Measurements from ENCODE around the gene CD52. TPM values are rescaled to one million over a fixed set of nuclear protein-coding genes. Genes with fewer than 3 reads are reported as not detected.
"Not testable (repeated sequence)": the region's sequence is repeated elsewhere in the genome, so short reads cannot be mapped to it uniquely, and the experiment has no call there.

Gene CD52
- polyA plus RNA-seq, 1 donor (not counting 4 experiments of a cell fraction or from before 2014, with no cell fraction given): 0.22 TPM

DNA sequence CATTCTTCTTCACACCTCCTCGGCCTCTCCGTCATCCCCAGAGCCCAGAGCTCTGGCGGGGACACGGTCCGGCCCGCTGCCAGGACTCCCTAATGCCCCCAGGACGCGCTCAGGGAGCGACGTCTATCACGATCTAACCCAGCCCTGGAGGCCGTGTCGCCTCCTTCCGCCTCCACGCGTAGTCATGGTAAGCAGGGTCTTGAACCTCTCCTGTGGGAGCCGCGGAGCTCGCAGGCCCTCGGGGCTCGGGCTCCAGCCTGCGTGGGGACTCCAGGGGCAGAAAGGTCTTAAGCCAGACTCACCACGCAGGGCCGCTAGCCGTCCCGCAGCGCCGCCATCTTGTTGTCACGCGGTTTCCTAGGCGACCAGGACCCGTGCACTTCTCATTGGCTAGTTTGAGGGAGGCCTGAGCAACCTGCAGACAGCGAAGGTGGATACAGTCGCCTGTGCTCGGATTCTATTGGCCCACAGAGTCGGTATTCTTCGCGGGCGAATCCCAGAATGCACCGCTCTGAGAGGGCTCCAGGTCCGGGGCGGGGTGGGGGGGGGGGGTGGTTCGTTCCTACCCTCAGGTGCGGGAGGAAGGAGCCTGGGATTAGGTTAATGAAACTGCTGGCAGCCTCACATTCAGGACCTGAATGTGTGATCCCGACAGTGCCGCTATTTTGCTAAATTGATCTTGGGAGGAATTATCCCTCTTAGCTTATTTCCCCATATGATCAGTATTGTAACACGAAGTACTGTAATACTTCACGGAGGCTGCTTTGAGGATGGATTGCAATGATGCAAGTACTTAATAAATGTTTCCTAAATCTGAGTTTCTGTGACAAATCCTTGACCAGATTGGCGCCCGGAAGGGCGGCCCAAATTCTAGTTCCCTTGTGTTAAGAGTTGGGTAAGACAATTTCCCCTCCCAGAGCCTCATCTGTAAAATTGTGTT is 11.2 kb upstream of the CD52 start, which contains the start of gene UBXN11:
TSS of gene UBXN11 (minus strand) at position 347 of the 940 bp plus-strand sequence. CDS start 3,753 bp downstream, outside the sequence.
- no peaks in the 10 kb centered on the region for H3K9me3 ChIP-seq (ENCODE audit: control insufficient read depth, low read depth, low read length)
- dilution Hi-C loops (cut with MboI; ENCODE audit: extremely low pct_ligation_motif_present, low sequenced_read_pairs): no loop called here
- DNase-seq (ENCODE audit: low read depth, low spot score): peak; percentile 76
- H3K4me3 ChIP-seq (ENCODE audit: control insufficient read depth in 2 of 3, extremely low read depth in 1 of 3, insufficient read depth in 2 of 3, low read depth in 1 of 3, low read length in 3 of 3): peak within 1 kb of the TSS; percentile 80 to 99 (median 97)
- H3K9me1 ChIP-seq (ENCODE audit: control insufficient read depth, extremely low read depth, insufficient read depth, low read length): no peaks in the 10 kb centered on the region
- H3K27ac ChIP-seq (ENCODE audit: control insufficient read depth, insufficient read depth, low read length): peak within 1 kb of the TSS; percentile 85
- H3K4me2 ChIP-seq (ENCODE audit: control insufficient read depth, extremely low read depth, insufficient read depth, low read depth, low read length): peak within 1 kb of the TSS; percentile 92
- H4K20me1 ChIP-seq (ENCODE audit: control insufficient read depth, extremely low read depth, insufficient read depth, low read length): no peaks in the 10 kb centered on the region
- H2AFZ ChIP-seq (ENCODE audit: control insufficient read depth, low read length): peak within 1 kb of the TSS; percentile 99
- peak within 1 kb of the TSS; percentile 90 for H3K9ac ChIP-seq (ENCODE audit: control insufficient read depth, extremely low read depth, insufficient read depth, low read length)
- peaks cover 3% of the 10 kb centered on the region for H3K79me2 ChIP-seq (ENCODE audit: control insufficient read depth, insufficient read depth, low read length)
- no peak for TF ChIP-seq EZH2 (IDR thresholded peaks at IDR 0.05; ENCODE audit: low read length)
- TF ChIP-seq, protein P1, sequence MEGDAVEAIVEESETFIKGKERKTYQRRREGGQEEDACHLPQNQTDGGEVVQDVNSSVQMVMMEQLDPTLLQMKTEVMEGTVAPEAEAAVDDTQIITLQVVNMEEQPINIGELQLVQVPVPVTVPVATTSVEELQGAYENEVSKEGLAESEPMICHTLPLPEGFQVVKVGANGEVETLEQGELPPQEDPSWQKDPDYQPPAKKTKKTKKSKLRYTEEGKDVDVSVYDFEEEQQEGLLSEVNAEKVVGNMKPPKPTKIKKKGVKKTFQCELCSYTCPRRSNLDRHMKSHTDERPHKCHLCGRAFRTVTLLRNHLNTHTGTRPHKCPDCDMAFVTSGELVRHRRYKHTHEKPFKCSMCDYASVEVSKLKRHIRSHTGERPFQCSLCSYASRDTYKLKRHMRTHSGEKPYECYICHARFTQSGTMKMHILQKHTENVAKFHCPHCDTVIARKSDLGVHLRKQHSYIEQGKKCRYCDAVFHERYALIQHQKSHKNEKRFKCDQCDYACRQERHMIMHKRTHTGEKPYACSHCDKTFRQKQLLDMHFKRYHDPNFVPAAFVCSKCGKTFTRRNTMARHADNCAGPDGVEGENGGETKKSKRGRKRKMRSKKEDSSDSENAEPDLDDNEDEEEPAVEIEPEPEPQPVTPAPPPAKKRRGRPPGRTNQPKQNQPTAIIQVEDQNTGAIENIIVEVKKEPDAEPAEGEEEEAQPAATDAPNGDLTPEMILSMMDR (optimal IDR thresholded peaks at IDR 0.05 in 1 of 3, IDR thresholded peaks at IDR 0.05 in 1 of 3, conservative IDR thresholded peaks at IDR 0.05 in 1 of 3; ENCODE audit: extremely low read depth in 1 of 3, insufficient read depth in 2 of 3, low read length in 3 of 3): no peak
- H3K27me3 ChIP-seq (ENCODE audit: control insufficient read depth, extremely low read depth, insufficient read depth, low read length): no peaks in the 10 kb centered on the region
- H3K36me3 ChIP-seq (ENCODE audit: control insufficient read depth in 2 of 2, extremely low read depth in 1 of 2, insufficient read depth in 2 of 2, low read length in 2 of 2): no peaks in the 10 kb centered on the region
- peak; percentile 93 for FAIRE-seq
- peaks cover 12% of the 10 kb centered on the region for H3K4me1 ChIP-seq (ENCODE audit: control insufficient read depth, extremely low read depth, insufficient read depth, low read length)

DNA sequence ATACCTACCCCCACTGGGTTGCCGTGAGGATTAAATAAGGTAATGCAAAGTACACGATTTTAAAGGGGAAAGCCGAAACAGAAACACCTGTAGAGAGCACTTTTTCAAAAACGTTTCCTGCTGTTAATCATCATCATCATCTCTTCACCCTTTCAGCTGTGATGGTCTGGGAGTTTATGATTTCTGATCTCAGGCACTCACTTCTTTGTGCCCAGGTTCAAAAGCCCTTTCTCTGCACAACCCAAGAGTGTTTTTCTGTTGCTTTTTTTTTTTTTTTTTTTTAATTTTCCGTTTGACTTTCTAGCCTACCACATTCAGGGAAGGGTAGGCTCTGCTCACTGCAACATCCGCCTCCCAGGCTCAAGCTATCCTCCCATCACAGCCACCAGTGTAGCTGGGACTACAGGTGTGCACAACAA is 10.4 kb upstream of the CD52 start:
- no peaks in the 10 kb centered on the region for H3K9me1 ChIP-seq (ENCODE audit: control insufficient read depth, extremely low read depth, insufficient read depth, low read length)
- no peaks in the 10 kb centered on the region for H3K27me3 ChIP-seq (ENCODE audit: control insufficient read depth, extremely low read depth, insufficient read depth, low read length)
- no peaks in the 10 kb centered on the region for H4K20me1 ChIP-seq (ENCODE audit: control insufficient read depth, extremely low read depth, insufficient read depth, low read length)
- no peak overlapping the region for H3K9ac ChIP-seq (ENCODE audit: control insufficient read depth, extremely low read depth, insufficient read depth, low read length)
- no peak for DNase-seq (ENCODE audit: low read depth, low spot score)
- peak overlapping the region in 1 of 3 experiments; percentile 97 for H3K4me3 ChIP-seq (ENCODE audit: control insufficient read depth in 2 of 3, extremely low read depth in 1 of 3, insufficient read depth in 2 of 3, low read depth in 1 of 3, low read length in 3 of 3)
- no peaks in the 10 kb centered on the region for H3K36me3 ChIP-seq (ENCODE audit: control insufficient read depth in 2 of 2, extremely low read depth in 1 of 2, insufficient read depth in 2 of 2, low read length in 2 of 2)
- FAIRE-seq: no peak
- H3K27ac ChIP-seq (ENCODE audit: control insufficient read depth, insufficient read depth, low read length): no peak overlapping the region
- peaks cover 12% of the 10 kb centered on the region for H3K4me1 ChIP-seq (ENCODE audit: control insufficient read depth, extremely low read depth, insufficient read depth, low read length)
- peak overlapping the region; percentile 87 for H2AFZ ChIP-seq (ENCODE audit: control insufficient read depth, low read length)
- TF ChIP-seq EZH2 (IDR thresholded peaks at IDR 0.05; ENCODE audit: low read length): no peak
- TF ChIP-seq, protein P1 (optimal IDR thresholded peaks at IDR 0.05 in 1 of 3, IDR thresholded peaks at IDR 0.05 in 1 of 3, conservative IDR thresholded peaks at IDR 0.05 in 1 of 3; ENCODE audit: extremely low read depth in 1 of 3, insufficient read depth in 2 of 3, low read length in 3 of 3): no peak
- peaks cover 3% of the 10 kb centered on the region for H3K79me2 ChIP-seq (ENCODE audit: control insufficient read depth, insufficient read depth, low read length)
- H3K4me2 ChIP-seq (ENCODE audit: control insufficient read depth, extremely low read depth, insufficient read depth, low read depth, low read length): peak overlapping the region; percentile 87
- dilution Hi-C loops (cut with MboI; ENCODE audit: extremely low pct_ligation_motif_present, low sequenced_read_pairs): no loop called here
- H3K9me3 ChIP-seq (ENCODE audit: control insufficient read depth, low read depth, low read length): no peaks in the 10 kb centered on the region

DNA sequence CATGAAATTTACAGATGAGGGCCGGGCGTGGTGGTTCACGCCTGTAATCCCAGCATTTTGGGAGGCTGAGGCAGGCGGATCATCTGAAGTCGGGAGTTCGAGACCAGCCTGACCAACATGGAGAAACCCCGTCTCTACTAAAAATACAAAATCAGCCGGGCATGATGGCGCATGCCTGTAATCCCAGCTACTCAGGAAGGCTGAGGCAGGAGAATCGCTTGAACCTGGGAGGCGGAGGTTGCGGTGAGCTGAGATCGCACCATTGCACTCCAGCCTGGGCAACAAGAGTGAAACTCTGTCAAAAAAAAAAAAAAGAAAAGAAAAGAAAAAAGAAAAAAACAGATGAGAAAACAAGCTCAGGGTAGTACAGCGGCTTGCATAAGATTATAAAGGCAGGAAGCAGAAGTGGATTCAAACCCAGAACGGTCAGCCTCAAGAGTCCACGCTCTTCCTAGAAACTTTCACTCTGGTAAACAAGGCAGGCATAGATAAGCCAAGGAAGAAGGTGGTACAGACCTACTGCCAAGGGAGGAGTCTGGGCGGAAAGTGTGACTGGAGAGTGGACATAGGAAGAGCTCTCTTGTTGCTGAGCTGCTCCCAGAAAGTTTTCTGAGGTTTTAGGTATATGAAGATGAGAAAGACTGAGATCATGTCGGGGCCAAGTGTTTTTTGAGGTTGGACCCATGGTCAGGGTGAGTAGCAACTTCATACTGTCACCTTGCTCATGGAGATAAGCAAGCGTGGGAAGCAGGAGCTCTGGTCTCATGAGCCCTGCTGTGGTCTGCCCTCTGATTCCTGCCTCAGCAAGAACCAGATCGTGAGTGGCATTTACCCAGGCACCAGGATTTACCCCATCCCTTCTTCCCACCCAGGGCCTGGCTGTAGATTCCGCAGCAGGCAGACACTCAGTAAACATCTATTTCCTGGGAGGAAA is 9.5 kb upstream of the CD52 start:
- H3K4me3 ChIP-seq (ENCODE audit: control insufficient read depth in 2 of 3, extremely low read depth in 1 of 3, insufficient read depth in 2 of 3, low read depth in 1 of 3, low read length in 3 of 3); H3K79me2 ChIP-seq (ENCODE audit: control insufficient read depth, insufficient read depth, low read length); H3K4me2 ChIP-seq (ENCODE audit: control insufficient read depth, extremely low read depth, insufficient read depth, low read depth, low read length); dilution Hi-C loops (cut with MboI; ENCODE audit: extremely low pct_ligation_motif_present, low sequenced_read_pairs); H3K27ac ChIP-seq (ENCODE audit: control insufficient read depth, insufficient read depth, low read length); DNase-seq (ENCODE audit: low read depth, low spot score); FAIRE-seq; H3K9me3 ChIP-seq (ENCODE audit: control insufficient read depth, low read depth, low read length); H3K36me3 ChIP-seq (ENCODE audit: control insufficient read depth in 2 of 2, extremely low read depth in 1 of 2, insufficient read depth in 2 of 2, low read length in 2 of 2); H3K9me1 ChIP-seq (ENCODE audit: control insufficient read depth, extremely low read depth, insufficient read depth, low read length); H4K20me1 ChIP-seq (ENCODE audit: control insufficient read depth, extremely low read depth, insufficient read depth, low read length); H3K9ac ChIP-seq (ENCODE audit: control insufficient read depth, extremely low read depth, insufficient read depth, low read length); H3K27me3 ChIP-seq (ENCODE audit: control insufficient read depth, extremely low read depth, insufficient read depth, low read length): not testable (repeated sequence)
- H2AFZ ChIP-seq (ENCODE audit: control insufficient read depth, low read length): peak overlapping the region; percentile 22
- peaks cover 12% of the 10 kb centered on the region for H3K4me1 ChIP-seq (ENCODE audit: control insufficient read depth, extremely low read depth, insufficient read depth, low read length)
